ENCODE data around the gene UBE2A.

UBE2A gene

DNA sequence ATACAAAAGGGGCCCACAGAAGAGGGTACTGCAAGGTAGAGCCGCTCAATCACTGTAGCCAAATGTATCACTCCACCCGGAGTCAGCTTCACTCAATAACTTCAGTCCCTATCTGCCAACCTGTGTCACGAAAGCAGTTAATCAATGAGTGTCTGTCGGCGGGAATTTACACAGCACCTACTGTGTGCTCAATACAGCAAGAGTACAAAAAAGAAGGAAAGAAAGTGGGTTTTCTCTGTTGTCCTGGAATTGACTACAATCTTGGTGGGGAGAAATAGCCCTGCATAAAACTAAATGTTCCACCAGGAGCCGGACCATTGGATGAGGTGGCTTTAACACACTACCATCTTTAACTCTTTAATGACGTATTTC lies 32.6 kb downstream of the UBE2A start:
- no peak for DNase-seq (ENCODE audit: low read depth)

DNA sequence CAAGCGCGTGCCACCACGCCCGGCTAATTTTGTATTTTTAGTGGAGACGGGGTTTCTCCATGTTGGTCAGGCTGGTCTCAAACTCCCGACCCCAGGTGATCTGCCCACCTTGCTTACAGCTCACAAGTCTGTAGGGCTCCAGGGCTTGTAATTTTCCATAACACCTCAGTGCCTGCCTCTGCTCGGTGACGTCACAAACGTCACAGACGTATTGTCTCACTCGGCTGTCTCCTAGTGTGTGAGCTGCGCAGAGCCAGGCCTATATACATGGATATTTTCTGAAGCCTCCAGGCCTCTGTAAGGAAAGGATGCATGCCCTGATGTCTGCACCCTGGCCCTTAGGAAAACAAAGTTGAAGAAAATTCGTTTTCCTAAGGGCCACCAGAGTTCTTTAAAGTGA lies 40.4 kb downstream of the UBE2A start:
- DNase-seq (ENCODE audit: low read depth), result no peak

DNA sequence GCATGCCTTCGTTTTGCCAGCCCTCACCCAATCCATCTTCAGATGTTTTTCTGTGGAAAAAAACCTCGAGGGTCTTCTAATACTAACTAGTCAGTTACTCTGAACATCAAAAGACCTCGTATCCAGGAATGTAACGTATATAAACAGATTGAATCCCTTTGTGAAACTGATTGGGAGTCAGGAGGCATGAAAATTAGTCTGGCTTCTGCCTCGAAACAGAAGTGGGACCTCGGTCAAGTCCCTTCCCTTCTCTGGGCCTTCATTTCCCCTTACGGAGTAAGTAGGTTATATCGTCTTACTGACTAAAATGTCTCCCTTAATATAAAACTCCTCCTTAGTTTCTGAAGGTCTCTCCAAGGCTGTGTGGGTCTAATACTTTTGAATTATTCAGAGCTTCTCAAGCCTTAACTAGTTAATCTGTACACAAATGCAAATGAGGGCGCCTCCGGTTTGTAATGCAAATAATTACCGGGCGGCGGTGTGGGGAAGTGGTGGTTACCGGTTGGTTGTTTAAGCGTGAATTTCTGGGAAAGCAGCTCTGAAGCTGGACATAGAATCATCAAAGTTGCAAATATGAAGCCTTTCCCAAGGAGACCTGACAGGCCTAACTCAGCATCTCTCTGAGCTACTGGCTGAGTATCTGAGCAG lies 43.3 kb downstream of the UBE2A start:
- DNase-seq (ENCODE audit: low read depth), result no peak

- DNase-seq (ENCODE audit: low read depth), result no peak
Observed at GRCh38 chrX:119618439-119618838, 44.1 kb downstream of the UBE2A start.

DNA sequence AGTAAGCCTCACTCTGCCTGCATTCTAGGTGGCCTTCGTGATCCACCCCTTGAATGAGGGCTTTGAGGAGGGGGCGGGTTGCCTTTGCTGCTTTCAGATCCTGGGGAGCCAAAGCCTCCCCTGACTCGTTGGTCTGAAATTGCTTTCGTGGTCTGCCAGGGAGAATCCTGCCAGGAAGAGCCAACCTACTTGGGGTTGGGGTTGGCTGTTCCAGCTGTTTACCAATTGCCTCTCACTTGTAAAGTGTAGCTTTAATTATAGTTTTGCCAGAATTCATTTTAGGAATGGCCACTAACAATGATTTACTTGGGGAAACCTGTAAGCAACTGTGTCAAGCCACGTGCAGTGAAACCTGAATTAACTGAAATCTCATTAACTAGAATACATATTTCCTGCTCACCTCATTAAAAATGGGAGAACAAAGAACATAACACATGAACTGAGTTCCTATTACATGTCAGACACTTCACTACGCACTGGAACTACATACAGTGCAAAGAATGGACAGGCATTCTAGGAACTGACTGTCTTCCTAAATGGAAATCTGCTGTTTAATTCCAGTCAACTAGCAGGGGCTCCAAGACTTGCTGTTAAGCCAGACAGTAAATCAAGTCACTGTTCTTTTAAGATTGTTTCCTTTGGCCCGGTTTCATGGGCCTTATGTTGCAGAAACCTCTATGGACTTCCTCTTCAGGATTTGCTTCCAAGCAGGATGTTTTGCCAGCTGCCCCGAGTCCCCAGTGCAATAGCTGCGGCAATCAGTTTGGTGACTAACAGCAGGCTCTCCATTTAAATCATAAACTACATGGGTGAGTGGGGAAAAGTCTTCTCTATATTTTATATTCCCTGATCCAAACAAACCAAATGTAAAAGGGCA lies 48.2 kb downstream of the UBE2A start:
- DNase-seq (ENCODE audit: low read depth), result no peak

DNA sequence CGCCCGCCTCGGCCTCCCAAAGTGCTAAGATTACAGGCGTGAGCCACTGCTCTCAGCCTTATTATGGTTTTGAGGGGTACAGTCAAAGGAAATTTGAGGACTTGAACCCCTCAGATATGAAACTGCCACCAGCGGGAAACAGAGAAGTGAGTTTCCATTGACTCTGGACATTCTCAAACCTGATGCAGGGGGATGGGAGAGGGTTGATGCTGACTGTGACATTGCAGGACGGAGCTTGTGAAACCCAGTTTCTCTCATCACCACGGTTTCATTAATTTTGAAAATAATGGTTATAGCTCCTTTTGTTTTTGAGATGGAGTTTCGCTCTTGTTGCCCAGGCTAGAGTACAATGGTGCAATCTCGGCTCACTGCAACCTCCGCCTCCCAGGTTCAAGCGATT lies 50.1 kb downstream of the UBE2A start:
- DNase-seq (ENCODE audit: low read depth), result no peak

GRCh38 chrX:119624951-119625668 lies 50.7 kb downstream of the UBE2A start:
- no peak for DNase-seq (ENCODE audit: low read depth)

GRCh38 chrX:119625843-119626242 lies 51.5 kb downstream of the UBE2A start:
- no peak for DNase-seq (ENCODE audit: low read depth)
